ENCODE results near the gene SLC6A12.

GRCh38 chr12:214003-214741, at the start of gene SLC6A12:
- TF ChIP-seq TAF1 (IDR thresholded peaks at IDR 0.05; ENCODE audit: borderline replicate concordance, low read depth, low read length) (no peak), POLR2A (IDR thresholded peaks at IDR 0.05; ENCODE audit: low read depth, low read length) (no peak)

All from GM12892 (cell line).